ENCODE measurements around the gene UQCC2.

UQCC2 gene

GRCh38 chr6:33654831-33655554, 56.5 kb downstream of the UQCC2 start:
- DNase-seq (ENCODE audit: low read depth) = no peak

- DNase-seq (ENCODE audit: low read depth) = no peak
These were observed 59.5 kb downstream of the UQCC2 start for GRCh38 chr6:33652002-33652401.

- no peak for DNase-seq (ENCODE audit: low read depth)
These were observed 60.1 kb downstream of the UQCC2 start for GRCh38 chr6:33651403-33651802.
